ENCODE data around the gene AP2B1. TPM values are rescaled to one million over a fixed set of nuclear protein-coding genes. Genes with fewer than 3 reads are reported as not detected.

Gene AP2B1
- total RNA-seq, 1 donor from 2014 or later, result 137 TPM

Other genes with a start within 250 kb of the AP2B1 start
- 23.0 TPM for gene SLFN11, start 213.7 kb upstream of the AP2B1 start, total RNA-seq
- gene SLFN12, start 154.8 kb upstream of the AP2B1 start, total RNA-seq, result 4.3 TPM
- gene SLFN13, start 138.6 kb upstream of the AP2B1 start, total RNA-seq, result 4.8 TPM
- gene SLFN12L, start 49.6 kb upstream of the AP2B1 start, total RNA-seq, result 0.92 TPM
- 0.08 TPM for gene SLFN14, start 26.5 kb upstream of the AP2B1 start, total RNA-seq
- gene PEX12, start 8.8 kb upstream of the AP2B1 start, total RNA-seq, result 9.2 TPM
- 22.0 TPM for gene RASL10B, start 144.3 kb downstream of the AP2B1 start, total RNA-seq
- gene GAS2L2, start 165.9 kb downstream of the AP2B1 start, total RNA-seq, result 0.08 TPM
- gene C17orf50, start 173.6 kb downstream of the AP2B1 start, total RNA-seq, result not detected
- 1.2 TPM for gene MMP28, start 208.3 kb downstream of the AP2B1 start, total RNA-seq
- gene TAF15, start 222.2 kb downstream of the AP2B1 start, total RNA-seq, result 140 TPM